ENCODE data around the gene DVL2.

DNA sequence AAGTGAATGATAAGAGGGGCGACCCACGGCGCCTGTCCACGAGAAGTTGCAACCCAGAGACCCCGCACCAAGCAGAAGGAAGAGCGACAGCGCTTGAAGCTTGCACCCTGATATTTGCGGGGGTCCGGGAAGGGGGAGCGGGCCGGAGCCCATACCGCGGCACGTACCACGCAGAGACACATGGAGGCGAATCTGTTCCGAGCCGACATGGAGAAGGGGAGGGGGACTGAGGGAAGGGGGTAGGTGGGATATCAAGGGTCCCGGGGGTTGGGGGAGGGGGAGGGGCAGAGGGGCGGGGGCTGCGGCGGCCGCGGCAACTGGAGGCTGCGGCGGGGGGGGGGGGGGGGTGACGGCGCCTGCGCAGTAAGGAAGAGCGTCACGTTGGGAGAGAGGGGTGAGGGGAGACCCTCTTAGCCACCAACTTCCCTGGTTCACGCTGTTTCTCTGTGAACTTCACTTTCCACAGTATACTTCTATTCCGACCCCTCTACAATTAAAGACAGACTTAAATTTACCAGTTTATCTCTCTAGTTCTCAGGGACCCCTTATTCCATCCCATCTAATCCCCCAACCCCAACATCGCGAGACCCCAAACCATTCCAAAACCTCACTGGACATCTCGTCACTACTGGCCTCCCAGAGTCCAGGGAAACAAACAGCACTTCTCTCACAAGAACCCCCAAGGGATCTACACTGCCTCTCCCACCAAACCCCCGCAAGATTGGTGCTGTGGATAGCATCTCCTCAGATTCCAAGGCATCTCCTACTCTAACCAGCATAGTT lies 22.6 kb downstream of the DVL2 start:
- TF ChIP-seq YY1 (IDR thresholded peaks at IDR 0.05; ENCODE audit: insufficient read depth, insufficient read length) = no peak
- no peak for TF ChIP-seq SUZ12 (IDR thresholded peaks at IDR 0.05; ENCODE audit: extremely low read depth, insufficient read depth, insufficient read length)
- TF ChIP-seq ZNF274 (IDR thresholded peaks at IDR 0.05; ENCODE audit: low read depth, low read length) = no peak
